HK-2 (cell line): ENCODE measurements around the gene PAFAH1B1.
"Not testable (repeated sequence)": the region's sequence is repeated elsewhere in the genome, so short reads cannot be mapped to it uniquely, and the experiment has no call there.

Experiments
- DNase-seq: peaks from one replicate; pipeline ENCODE4 v3.0.0-alpha.2; 2018; ENCODE audit not compliant: unreplicated experiment

PAFAH1B1 gene

DNA sequence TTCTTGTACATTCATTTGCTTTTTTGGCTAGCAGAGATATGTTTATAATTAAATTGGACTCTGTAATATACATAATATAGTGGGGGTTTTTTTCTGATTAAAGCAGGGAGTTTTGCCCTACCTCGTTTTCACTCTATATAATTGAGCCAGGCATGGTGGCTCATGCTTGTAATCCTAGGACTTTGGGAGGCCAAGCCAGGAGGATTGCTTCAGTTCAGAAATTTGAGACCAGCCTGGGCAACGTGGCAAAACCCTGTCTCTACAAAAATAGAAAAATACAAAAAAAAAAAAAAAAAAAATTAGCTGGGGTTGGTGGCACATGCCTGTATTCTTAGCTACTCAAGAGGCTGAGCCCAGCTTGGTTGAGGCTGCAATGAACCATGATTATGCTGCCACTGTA is 42.2 kb downstream of the PAFAH1B1 start:
- DNase-seq = no peak

DNA sequence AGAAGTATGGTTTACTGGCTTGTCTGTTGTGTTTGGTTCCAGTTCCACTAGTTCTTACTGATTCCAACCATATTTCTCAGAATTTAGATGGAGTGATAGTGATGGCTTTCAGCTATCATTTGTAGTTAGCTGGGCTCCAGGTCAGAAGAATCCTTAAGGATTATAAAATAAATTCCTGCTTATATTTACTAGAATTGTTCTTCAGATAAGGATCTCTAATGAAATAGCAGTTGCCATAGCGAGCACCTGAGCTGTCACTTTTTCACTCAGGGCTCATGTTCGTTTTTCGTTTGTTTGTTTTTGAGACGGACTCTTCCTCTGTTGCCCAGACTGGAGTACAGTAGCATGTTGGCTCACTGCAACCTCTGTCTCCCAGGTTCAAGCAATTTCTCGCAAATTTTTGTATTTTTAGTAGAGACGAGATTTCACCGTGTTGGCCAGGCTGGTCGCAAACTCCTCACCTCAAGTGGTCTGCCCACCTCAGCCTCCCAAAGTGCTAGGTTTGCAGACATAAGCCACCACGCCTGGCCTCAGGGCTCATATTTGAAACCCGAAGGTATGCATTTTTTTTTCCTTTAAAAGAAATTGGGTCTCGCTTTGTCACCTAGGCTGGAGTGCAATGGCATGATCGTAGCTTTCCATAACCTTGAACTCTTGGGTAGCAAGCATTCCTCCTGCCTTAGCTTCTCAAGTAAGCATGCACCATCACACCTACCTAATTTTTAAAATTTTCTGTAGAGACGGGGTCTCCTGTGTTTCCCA is 42.9 kb downstream of the PAFAH1B1 start:
- no peak for DNase-seq

GRCh38 chr17:2637422-2637821 is 44.0 kb downstream of the PAFAH1B1 start:
- DNase-seq = no peak

- DNase-seq = no peak
Measured at GRCh38 chr17:2644971-2645370, 51.5 kb downstream of the PAFAH1B1 start.

DNA sequence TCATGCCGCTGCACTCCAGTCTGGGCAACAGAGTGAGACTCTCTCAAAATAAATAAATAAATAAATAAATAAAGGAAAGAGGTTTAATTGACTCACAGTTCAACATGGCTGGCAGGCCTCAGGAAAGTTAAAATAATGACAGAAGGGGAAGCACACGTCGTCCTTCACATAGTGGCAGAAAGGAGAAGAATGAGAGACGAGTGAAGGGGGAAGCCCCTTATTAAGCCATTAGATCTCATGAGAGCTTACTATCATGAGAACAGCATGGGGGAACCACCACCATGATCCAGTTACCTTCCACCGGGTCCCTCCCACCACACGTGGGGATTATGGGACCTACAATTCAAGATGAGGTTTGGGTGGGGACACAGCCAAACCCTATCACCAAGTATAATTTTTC is 54.5 kb downstream of the PAFAH1B1 start:
- no peak for DNase-seq

GRCh38 chr17:2649191-2649590 is 55.7 kb downstream of the PAFAH1B1 start:
- DNase-seq = no peak

- not testable (repeated sequence) for DNase-seq
Measured at GRCh38 chr17:2652911-2653310, 59.5 kb downstream of the PAFAH1B1 start.

- no peak for DNase-seq
Measured at GRCh38 chr17:2655546-2655945, 62.1 kb downstream of the PAFAH1B1 start.

DNA sequence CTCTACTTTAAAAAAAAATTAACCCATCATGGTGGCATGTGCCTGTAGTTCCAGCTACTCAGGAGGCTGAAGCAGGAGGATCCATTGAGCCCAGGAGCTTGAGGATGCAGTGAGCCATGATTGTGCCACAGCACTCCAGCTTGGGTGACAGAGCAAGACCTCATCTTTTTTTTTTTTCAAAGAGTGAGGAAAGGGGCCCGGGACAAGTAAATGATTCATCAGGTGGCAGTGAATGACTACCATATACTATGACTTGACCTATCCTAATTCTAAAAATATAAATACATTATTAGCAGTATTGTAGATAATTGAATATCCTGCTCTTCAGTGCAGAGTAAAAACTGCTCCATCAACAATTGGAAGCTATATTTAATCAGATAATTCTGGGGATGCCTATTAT is 62.8 kb downstream of the PAFAH1B1 start:
- no peak for DNase-seq

DNA sequence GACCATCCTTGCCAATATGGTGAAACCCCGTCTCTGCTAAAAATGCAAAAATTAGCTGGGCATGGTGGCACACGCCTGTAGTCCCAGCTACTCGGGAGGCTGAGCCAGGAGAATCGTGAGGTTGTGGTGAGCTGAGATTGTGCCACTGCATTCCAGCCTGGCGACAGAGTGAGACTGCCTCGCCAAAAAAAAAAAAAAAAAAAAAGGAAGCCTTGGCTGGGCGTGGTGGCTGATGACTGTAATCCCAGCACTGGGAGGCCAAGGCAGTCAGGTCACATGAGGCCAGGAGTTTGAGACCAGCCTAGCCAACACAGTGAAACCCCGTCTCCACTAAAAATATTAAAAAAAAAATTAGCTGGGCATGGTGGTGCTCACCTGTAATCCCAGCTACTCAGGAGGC is 65.9 kb downstream of the PAFAH1B1 start:
- DNase-seq = peak; percentile 27

DNA sequence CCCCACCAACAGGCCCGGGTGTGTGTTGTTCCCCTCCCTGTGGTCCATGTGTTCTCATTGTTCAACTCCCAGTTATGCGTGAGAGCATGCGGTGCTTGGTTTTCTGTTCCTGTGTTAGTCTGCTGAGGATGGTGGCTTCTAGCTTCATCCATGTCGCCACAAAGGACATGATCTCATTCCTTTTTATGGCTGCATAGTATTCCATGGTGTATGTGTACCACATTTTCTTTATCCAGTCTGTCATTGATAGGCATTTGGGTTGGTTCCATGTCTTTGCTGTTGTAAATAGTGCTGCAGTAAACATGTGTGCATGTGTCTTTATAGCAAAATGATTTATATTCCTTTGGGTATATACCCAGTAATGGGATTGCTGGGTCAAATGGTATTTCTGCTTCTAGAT is 67.0 kb downstream of the PAFAH1B1 start:
- not testable (repeated sequence) for DNase-seq

GRCh38 chr17:2672026-2672425 is 78.6 kb downstream of the PAFAH1B1 start:
- no peak for DNase-seq

DNA sequence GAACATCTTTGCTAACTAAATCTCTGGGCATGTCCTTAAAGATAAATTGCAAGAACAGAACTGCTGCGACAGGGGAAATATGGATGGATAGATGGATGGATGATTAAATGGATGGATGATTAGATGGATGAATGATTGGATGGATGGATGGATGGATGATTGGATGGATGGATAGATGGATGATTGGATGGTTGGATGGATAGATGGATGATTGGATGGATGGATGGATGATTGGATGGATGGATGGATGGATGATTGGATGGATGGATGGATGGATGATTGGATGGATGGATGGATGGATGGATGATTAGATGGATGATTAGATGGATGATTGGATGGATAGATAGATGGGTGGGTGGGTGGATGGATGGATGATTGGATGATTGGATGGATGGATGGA is 85.8 kb downstream of the PAFAH1B1 start:
- DNase-seq = not testable (repeated sequence)

GRCh38 chr17:2680961-2681360 is 87.5 kb downstream of the PAFAH1B1 start:
- DNase-seq = no peak

DNA sequence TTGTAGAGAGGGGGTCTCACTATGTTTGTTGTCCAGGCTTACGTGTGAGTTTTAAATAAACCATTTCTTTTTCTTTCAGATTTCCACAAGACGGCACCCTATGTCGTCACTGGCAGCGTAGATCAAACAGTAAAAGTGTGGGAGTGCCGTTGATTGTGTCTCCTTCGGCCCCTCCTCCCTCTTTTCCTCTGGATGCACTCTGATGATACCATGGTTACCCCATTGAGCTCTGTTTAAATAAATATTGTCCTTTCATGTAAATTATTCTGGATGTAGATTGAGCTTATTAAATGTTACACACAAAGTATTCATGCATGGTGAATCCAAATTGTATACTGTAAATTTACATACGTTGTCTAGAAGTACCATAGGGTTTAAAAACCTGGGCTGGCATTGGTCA is 88.2 kb downstream of the PAFAH1B1 start:
- no peak for DNase-seq

DNA sequence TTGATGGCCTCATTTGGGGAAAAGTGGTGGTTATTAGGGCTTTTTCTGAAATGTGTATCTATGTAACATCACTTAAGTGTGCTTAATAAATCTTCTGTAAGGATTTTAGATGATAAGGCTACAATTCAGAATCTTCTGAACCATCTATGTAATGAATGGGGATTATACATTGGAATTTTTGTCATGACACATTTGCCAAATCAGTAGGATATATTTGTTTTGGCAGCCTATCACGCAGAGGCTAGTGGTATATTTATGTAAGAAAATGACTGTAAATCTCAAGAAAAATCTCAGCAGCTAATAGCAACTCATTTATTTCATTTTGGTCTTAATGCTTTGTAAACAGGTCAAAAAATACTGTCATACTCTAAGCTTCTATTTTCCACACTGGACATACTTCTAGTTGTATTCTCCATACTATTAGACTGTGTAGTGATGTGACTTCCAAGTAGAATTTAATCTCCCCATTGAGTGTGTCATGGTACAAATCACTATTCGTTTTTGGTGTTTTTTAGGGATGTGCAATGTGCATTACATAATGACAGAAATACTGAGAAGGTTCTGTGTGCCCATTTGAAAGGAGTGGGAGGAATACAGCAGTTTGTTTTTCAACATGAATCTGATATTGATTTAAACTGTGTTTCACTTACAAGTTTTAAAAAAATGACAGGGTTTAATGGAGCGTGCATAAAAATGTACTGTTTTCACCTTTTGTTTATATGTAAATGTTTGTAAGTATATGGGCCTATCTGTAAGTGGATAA is 88.9 kb downstream of the PAFAH1B1 start:
- no peak for DNase-seq

GRCh38 chr17:2683912-2684311 is 90.5 kb downstream of the PAFAH1B1 start:
- no peak for DNase-seq

GRCh38 chr17:2684549-2684948 is 91.1 kb downstream of the PAFAH1B1 start:
- no peak for DNase-seq

GRCh38 chr17:2685696-2686095 is 92.2 kb downstream of the PAFAH1B1 start:
- DNase-seq = no peak

DNA sequence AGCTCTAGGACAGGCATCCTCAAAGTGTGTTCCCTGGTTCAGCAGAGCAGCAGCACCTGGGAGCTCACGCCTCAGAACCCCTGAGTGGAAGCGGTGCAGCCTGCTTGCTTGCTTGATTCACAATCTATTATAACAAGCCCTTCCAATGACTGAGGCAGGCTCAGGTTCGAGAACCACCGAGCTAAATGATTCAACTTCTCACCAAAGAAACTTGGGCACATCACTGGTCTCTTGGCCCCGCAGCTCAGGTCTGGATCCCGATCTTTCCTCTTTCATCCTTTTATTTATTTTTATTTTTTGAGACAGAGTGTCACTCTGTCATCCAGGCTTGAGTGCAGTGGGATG is 93.6 kb downstream of the PAFAH1B1 start:
- no peak for DNase-seq

DNA sequence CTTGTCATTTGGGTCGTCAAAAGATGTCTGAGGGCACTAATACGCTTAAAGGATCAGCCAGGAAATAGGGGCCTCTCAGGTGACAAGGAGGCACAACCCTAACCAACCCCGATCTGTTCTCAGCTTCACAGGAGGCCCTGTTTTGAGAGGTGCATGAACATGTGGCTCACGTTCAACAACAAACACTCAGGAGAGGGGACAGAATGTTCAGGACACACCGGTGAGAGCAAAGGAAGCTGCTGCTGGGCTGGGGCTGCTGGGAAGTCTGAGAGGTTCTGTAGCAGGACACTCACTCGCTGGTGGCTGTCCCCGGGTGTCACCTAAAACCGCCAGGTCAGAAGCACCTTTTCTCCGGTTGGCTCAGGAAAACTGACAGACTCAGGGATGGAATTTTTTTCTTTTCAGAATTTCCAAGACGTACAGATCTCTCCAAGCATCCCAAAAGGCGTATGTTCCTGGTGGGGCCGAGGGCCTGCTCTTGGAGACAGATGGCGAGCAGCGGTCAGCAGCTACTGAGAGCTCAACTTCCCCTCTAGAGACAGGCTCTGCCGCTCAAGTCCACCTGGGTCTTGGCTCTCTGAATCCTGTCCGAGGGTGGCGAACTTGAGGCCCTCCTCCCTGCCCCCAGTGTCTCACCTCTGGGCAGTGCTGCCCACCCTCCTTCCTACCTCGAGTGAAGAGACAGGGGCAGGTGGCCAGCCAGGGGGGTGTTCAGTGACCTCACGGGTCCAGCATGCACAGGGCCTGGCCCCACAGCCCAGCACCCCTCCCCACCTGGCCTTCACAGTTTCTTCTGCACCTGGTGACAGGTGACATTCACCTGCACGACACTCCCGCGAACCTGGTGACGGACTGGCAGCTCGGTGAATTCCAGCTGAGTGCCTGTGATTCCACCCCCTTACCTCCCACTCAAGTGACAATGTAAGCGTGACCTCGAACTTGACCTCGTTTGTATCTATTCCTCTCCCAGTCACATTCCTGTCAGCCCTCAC is 95.2 kb downstream of the PAFAH1B1 start:
- no peak for DNase-seq
